ENCODE results near the gene TBC1D8. TPM values are rescaled to one million over a fixed set of nuclear protein-coding genes. Genes with fewer than 3 reads are reported as not detected.

Gene TBC1D8
- total and polyA plus RNA-seq, 2 of the 13 experiments (the other 11 are each of a cell fraction or from before 2014, with no cell fraction given) = 45.1 to 95.4 TPM

- TF ChIP-seq, protein P1, sequence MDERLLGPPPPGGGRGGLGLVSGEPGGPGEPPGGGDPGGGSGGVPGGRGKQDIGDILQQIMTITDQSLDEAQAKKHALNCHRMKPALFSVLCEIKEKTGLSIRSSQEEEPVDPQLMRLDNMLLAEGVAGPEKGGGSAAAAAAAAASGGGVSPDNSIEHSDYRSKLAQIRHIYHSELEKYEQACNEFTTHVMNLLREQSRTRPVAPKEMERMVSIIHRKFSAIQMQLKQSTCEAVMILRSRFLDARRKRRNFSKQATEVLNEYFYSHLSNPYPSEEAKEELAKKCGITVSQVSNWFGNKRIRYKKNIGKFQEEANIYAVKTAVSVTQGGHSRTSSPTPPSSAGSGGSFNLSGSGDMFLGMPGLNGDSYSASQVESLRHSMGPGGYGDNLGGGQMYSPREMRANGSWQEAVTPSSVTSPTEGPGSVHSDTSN (CRISPR knock-in tag; IDR thresholded peaks at IDR 0.05) = no peak
- TF ChIP-seq MXD1 (CRISPR knock-in tag; IDR thresholded peaks at IDR 0.05) (no peak), ZKSCAN5 (CRISPR knock-in tag; IDR thresholded peaks at IDR 0.05) (0 out of 2 replicates have a peak, but pooled peaks have one; percentile 36), MBD4 (IDR thresholded peaks at IDR 0.05; ENCODE audit: borderline replicate concordance, low read length) (no peak), FOXC1 (CRISPR knock-in tag; IDR thresholded peaks at IDR 0.05; ENCODE audit: borderline replicate concordance) (no peak), EHMT2 (IDR thresholded peaks at IDR 0.05; ENCODE audit: borderline replicate concordance, low read depth, low read length) (no peak), ZNF335 (CRISPR knock-in tag; IDR thresholded peaks at IDR 0.05) (no peak), ISL2 (CRISPR knock-in tag; IDR thresholded peaks at IDR 0.05) (no peak), ZNF556 (CRISPR knock-in tag; IDR thresholded peaks at IDR 0.05; ENCODE audit: borderline replicate concordance) (no peak; the same call in 1 of the 2 replicates), ZNF446 (CRISPR knock-in tag; IDR thresholded peaks at IDR 0.05) (no peak), RBFOX2 (IDR thresholded peaks at IDR 0.05; ENCODE audit: low read depth, low read length) (no peak), REPIN1 (CRISPR knock-in tag; IDR thresholded peaks at IDR 0.05; ENCODE audit: borderline replicate concordance, low read depth) (no peak), FOXP1 (IDR thresholded peaks at IDR 0.05) (no peak), FOXP1 (CRISPR knock-in tag; IDR thresholded peaks at IDR 0.05) (no peak), PRMT3 (CRISPR knock-in tag; IDR thresholded peaks at IDR 0.05; ENCODE audit: borderline replicate concordance, low read depth) (no peak), AFF4 (CRISPR knock-in tag; IDR thresholded peaks at IDR 0.05) (0 out of 2 replicates have a peak, but pooled peaks have one; percentile 30), ZNF33B (CRISPR knock-in tag; IDR thresholded peaks at IDR 0.05) (0 out of 2 replicates have a peak, but pooled peaks have one; percentile 62)
- TF ChIP-seq, protein P2, sequence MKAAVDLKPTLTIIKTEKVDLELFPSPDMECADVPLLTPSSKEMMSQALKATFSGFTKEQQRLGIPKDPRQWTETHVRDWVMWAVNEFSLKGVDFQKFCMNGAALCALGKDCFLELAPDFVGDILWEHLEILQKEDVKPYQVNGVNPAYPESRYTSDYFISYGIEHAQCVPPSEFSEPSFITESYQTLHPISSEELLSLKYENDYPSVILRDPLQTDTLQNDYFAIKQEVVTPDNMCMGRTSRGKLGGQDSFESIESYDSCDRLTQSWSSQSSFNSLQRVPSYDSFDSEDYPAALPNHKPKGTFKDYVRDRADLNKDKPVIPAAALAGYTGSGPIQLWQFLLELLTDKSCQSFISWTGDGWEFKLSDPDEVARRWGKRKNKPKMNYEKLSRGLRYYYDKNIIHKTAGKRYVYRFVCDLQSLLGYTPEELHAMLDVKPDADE (CRISPR knock-in tag; IDR thresholded peaks at IDR 0.05) = no peak
- TF ChIP-seq, protein P3, sequence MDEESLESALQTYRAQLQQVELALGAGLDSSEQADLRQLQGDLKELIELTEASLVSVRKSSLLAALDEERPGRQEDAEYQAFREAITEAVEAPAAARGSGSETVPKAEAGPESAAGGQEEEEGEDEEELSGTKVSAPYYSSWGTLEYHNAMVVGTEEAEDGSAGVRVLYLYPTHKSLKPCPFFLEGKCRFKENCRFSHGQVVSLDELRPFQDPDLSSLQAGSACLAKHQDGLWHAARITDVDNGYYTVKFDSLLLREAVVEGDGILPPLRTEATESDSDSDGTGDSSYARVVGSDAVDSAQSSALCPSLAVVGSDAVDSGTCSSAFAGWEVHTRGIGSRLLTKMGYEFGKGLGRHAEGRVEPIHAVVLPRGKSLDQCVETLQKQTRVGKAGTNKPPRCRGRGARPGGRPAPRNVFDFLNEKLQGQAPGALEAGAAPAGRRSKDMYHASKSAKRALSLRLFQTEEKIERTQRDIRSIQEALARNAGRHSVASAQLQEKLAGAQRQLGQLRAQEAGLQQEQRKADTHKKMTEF (CRISPR knock-in tag; IDR thresholded peaks at IDR 0.05) = no peak
- TF ChIP-seq, protein P4, sequence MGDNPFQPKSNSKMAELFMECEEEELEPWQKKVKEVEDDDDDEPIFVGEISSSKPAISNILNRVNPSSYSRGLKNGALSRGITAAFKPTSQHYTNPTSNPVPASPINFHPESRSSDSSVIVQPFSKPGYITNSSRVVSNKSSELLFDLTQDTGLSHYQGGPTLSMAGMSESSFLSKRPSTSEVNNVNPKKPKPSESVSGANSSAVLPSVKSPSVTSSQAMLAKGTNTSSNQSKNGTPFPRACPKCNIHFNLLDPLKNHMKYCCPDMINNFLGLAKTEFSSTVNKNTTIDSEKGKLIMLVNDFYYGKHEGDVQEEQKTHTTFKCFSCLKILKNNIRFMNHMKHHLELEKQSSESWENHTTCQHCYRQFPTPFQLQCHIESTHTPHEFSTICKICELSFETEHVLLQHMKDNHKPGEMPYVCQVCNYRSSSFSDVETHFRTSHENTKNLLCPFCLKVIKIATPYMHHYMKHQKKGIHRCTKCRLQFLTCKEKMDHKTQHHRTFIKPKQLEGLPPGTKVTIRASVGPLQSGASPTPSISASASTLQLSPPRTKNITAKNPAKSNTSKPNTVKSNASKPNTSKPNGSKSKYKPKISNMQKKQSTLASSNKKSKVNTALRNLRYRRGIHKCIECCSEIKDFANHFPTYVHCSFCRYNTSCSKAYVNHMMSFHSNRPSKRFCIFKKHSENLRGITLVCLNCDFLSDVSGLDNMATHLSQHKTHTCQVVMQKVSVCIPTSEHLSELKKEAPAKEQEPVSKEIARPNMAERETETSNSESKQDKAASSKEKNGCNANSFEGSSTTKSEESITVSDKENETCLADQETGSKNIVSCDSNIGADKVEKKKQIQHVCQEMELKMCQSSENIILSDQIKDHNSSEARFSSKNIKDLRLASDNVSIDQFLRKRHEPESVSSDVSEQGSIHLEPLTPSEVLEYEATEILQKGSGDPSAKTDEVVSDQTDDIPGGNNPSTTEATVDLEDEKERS (CRISPR knock-in tag; IDR thresholded peaks at IDR 0.05) = peak; percentile 90
These were observed 147.9 kb downstream of the TBC1D8 start (continued) for GRCh38 chr2:101003278-101003775.

Measured in HepG2 (cell line).